GM18498 (cell line): ENCODE data around the gene WLS.

Experiments
- ATAC-seq: cut with Tn5 transposase; IDR thresholded peaks from one replicate; pipeline ENCODE4 v1.9.1; 2021; ENCODE audit warnings: mild to moderate bottlenecking, moderate library complexity; ENCODE audit not compliant: unreplicated experiment

The WLS gene

GRCh38 chr1:68228851-68229250 is 3.5 kb downstream of the WLS start:
- no peak for ATAC-seq

GRCh38 chr1:68227598-68227997 is 4.7 kb downstream of the WLS start:
- no peak for ATAC-seq

- ATAC-seq, result no peak
Observed at GRCh38 chr1:68225781-68226180, 6.5 kb downstream of the WLS start.

GRCh38 chr1:68223687-68224086 is 8.6 kb downstream of the WLS start:
- no peak for ATAC-seq

- ATAC-seq, result no peak
Observed at GRCh38 chr1:68221980-68222373, 10.3 kb downstream of the WLS start.

DNA sequence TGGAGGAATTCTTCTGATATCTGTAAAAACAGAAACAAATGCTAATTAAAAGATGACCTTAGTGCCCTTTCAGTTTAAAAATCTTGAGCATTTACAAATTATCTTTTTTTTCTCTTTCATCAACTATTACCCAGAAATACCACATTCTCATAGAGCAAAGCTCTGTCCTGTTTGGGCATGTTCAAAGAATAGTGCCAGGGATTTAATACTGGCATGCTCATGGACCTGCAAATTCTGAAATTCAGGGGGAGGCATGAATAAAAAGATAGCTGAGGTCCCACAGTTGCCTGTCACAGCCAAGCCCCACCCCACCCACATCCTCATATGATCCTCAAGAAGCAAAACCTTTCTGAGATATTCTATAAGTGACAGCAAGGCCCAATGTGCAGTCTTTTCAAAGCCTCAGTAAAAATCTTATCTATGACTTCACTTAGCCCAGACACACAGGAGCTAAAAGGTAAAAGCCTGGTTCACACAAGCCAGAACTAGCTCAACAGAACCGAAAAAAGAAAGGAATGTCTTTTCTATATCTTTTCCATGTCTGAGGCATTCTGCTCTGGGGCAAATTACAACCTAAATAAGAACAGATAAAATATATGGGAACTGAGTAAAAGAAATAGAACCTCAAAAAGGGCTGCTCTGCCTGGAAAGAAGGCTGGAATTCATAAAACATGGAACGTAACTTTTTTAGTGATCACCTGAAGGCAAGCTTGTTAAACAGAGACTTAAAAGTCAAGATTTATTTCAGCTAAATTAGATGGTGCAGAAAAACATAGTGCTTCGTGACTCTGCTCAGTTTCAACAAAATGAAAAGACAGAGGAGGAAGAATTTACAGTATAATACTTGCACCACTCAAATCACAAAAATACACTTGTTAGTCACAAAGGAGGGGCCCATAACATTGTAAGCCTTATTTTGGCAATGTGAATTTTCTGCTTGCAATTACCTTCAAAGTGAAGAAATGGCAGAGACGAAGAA is 11.0 kb downstream of the WLS start:
- no peak for ATAC-seq

GRCh38 chr1:68220420-68220819 is 11.9 kb downstream of the WLS start:
- no peak for ATAC-seq

DNA sequence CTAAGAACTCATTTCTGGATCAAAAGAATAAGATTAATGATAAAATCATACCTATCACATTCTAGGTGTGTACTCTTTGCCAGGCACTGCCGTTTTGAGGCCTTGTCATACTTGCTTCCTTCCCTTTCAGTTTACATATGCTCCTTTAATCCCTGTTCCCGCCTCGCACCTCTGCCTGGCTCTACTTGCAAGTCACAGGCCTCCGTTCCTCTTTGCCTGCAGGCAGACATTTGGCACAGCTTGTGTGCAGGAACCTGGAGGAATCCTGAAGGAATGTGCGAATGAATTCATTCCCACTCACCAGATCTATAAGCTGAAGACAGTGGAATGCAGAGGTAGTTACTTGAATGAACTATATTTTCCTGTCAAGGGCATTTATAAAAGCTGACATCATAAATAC is 13.8 kb downstream of the WLS start:
- ATAC-seq, result no peak

GRCh38 chr1:68217618-68218017 is 14.7 kb downstream of the WLS start:
- no peak for ATAC-seq

DNA sequence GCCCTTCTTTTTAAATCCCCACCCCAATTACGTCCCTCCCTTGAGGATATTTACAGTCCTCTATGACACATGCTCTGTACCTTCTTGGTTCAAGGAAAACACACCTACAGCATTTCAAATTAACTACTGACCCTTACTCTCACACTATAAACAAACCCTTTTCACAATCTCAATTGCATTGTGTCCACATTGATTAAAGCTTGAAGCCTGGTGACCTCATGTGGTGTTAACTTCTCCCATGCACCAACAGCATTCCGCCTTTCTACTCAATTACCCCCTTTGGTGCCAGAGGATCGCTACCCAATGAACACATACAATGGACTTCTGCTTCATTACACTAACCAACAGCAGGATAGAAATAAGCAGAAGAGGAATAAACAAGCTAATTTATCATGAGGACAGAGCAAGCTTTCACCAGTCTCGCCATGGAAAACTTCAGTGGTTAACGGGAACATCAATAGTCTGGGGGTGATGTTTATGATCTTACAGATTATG is 15.2 kb downstream of the WLS start:
- no peak for ATAC-seq

DNA sequence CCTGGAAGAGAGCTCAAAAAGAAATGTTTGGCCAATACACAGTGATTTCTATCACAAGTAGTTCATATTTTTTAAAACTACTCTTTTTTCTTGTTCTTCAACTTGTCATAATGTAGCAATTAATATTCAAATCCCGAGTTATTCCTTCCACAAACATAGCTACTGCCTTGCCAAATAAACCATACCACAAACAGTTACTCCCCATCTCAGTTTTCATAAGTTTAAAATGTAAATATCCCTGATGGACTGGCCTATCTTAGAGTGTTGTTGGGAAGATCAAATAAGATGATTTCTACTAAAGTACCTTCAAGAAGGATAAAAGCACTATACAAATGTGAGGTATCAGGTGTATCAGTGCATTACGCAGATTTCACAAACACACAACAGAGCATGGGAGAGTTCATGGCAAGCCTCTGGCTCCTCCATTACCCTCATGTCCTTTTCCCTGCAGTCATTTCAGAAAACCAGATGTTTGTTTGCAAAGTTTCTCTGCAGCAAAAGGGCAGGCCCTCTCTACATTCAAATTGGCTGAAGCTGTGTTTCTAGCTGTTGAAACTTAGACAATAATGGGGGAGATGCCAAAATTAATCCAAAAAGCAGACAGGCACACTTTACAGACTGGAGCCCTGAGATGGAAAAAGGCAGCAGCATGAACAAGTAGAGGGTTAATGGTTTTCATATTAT is 16.1 kb downstream of the WLS start:
- ATAC-seq, result no peak

GRCh38 chr1:68213843-68214242 is 18.5 kb downstream of the WLS start:
- no peak for ATAC-seq

GRCh38 chr1:68211761-68212380 is 20.5 kb downstream of the WLS start:
- no peak for ATAC-seq

DNA sequence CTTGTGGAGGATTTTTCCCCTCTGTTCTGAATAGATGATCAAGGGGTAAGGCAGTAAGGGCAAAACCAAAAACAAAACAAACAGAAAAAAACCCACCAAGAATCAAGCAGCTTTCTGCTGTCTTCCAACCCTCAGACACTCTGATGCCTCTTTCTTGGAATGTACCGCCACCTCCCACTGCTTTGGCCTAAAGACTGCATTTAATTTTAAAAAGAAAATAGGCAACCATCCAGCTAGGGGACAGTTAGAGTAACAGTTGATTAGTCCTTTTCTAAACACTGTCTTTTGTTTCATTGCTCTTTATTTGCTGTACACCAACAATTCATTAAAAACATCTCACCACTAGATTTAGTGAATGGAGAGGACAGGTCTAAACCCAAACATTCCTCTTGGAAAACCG is 21.5 kb downstream of the WLS start:
- ATAC-seq, result no peak

- ATAC-seq, result no peak
Observed at GRCh38 chr1:68210027-68210426, 22.3 kb downstream of the WLS start.

DNA sequence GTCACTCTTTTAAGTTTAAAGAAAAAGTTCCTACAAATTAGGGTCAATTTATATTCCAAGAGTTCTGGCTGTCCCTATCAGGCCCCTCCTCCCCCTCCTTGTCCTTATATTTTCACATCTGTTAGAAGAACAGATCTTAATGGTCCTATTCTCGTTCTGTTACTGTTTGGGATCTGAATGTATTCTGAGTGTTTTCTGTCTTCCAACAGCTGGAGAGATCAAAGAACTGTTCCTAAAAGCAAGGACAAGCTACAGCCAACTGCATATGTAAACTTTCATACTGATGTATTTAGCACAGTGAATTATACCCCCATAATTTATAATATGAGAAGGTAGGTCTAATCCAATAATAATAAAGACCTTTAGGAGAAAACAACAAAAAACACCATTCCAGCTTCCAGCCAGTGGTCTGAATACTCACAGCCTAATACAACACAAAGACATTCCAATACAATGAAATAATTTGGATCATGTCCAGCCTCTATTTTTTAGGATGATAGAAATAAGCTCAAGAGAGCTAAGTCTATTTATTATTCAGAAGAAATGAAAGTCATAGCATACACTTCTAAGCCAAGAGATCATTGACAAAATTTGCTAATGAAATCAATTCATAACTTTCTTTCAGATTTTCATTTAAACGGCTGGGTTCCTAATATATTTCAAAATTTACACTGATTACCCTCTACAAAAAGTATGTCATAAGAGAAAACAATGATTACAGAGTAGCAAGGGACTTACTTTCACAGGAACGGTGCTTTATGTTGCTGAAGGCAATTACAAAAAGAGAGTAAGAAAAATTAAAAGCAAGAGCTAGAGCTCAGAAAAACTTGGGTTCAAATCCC is 25.3 kb downstream of the WLS start:
- ATAC-seq, result no peak

DNA sequence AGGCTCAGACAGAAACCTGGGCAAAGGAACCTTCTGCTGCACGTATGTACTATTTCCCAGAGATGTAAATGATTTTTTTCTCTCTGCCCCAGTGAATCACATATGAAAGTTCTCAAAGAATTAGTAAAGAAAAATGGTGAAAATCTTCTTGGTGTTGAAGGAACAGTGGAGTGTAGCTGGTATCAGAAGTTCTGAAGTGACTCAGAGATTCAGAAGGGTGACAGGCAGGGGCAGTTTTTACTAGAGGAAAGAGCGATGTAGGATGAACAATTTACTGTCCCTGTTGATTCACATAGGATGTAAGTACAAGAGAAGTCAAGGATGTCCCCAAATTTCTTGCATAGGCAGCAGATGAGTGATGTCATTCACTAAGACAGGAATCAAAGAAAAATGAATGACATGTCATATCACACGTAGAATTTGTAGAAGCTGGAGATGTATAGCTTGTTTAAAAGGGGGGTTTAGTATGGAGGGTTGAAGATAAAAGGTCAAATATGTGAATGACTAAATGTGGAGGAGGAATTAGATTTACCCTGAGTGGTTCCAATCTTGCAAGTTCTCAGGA is 26.4 kb downstream of the WLS start:
- no peak for ATAC-seq

DNA sequence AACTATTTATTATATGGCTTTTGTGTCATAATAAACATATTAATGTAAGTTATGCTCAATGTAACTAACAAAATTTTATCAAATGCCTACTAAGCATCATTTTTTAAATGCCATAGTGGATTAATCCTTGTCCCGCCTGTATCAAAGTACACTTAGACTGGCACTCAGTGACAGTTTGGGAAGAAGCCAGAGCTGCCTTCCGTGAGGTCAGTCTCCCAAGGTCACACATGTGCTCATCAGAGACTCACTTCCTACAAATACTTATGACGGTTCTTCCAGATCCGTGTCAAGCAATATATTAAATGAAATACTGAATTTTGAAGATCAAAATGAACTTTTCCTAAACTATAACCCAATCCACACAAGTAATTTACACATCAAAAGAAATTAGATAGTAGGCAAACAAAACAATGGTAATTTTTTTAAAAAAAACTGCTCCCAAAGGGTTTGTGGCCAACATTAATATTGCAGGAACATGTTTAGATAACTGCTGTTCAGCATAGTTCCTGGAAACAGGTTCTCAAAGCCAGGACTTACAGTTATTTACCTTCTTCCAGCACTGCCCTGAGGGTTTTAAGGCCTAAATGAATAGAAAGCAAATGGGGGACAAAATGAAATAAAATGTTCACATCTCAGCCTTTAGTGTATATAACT is 27.2 kb downstream of the WLS start:
- no peak for ATAC-seq

DNA sequence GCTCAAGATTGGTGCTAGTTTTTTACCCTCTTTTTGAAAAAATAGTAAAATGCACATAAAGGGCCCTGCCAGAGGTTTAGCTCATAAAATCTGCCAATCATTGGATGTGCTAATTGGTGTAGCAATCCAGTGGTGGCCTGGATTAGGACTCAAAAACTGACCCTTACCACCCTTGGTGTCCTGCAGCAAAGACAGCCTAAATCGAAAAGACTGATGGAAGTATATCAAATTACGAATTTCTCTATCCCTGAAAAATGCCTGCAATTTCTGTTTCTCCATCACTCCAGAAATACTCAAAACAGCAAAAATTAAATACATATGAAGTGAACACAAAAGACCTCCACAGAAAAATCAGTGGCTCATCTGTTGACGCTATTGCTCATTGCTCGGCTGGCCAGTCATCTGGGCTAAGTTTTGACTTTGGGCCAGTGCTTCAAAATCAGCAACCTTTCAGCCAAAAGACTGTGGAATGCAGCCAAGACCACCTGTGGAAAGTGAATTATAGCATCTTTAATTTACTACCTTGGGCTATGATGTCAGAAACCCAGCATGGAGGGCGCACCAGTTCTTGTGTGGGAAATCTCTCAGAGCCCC is 30.0 kb downstream of the WLS start:
- no peak for ATAC-seq
